Spleen (tissue), 7 donors: Measurements from ENCODE around the gene AFAP1L1.

ENCODE experiments used
- CTCF ChIP-seq, 11 experiments: fragments of 200-600 bp in 7 of 11; fragments of 450-650 bp in 4 of 11; sonication (generic) in 4 of 11; IDR thresholded peaks in 8 of 11; conservative IDR thresholded peaks in 3 of 11; 1 replicate in 7 of 11; 2 replicates in 4 of 11; pipeline versions ENCODE4 v1.4.0 to v1.8.0; 2016 to 2021; ENCODE audit warnings: antibody characterized with exemption in 11 of 11, inconsistent platforms in 4 of 11, mild to moderate bottlenecking in 1 of 11
- POLR2A ChIP-seq, 3 donors: fragments of 450-650 bp; IDR thresholded peaks; one replicate each; pipeline ENCODE4 v1.5.1; 2017; ENCODE audit warnings: antibody characterized with exemption in 3 of 3, mild to moderate bottlenecking in 1 of 3
- POLR2AphosphoS5 ChIP-seq, 3 donors: sonication (generic); formaldehyde crosslinking; IDR thresholded peaks; one replicate each; pipeline ENCODE4 v1.5.1; 2017; ENCODE audit warnings: antibody characterized with exemption in 3 of 3
- donor health status: DM: no; HTN: no; CAD: no; lungs with moderate emphysema.
- donor health status: DM: no; HTN: no; CAD: no.
- donor health status: DM: no; HTN: no; CAD: no.

GRCh38 chr5:149326611-149327010 is 55.0 kb downstream of the AFAP1L1 start:
- no peak for TF ChIP-seq CTCF (IDR thresholded peaks at IDR 0.05 in 8 of 11, conservative IDR thresholded peaks at IDR 0.05 in 3 of 11)
- no peak for TF ChIP-seq POLR2A (IDR thresholded peaks at IDR 0.05)
- no peak for TF ChIP-seq POLR2AphosphoS5 (IDR thresholded peaks at IDR 0.05)
